Muscle of leg (tissue), 11 donors: ENCODE data around the gene SLK. TPM values are rescaled to one million over a fixed set of nuclear protein-coding genes. Genes with fewer than 3 reads are reported as not detected.

Source experiments
- DNase-seq: peaks from one replicate; pipeline ENCODE4 v3.0.0; 2013
- H3K27ac ChIP-seq: one replicate; pipeline ENCODE4 v1.5.1; 2013; ENCODE audit warnings: mild to moderate bottlenecking, low read length, control low read depth
- H3K27me3 ChIP-seq: one replicate; pipeline ENCODE4 v1.6.1; 2013; ENCODE audit warnings: low read length; ENCODE audit not compliant: control insufficient read depth, insufficient read depth
- H3K36me3 ChIP-seq: one replicate; pipeline ENCODE4 v1.6.1; 2013; ENCODE audit warnings: low read length; ENCODE audit not compliant: control insufficient read depth, insufficient read depth
- H3K4me1 ChIP-seq: one replicate; pipeline ENCODE4 v1.6.1; 2013; ENCODE audit warnings: low read length; ENCODE audit not compliant: control insufficient read depth, insufficient read depth
- H3K4me3 ChIP-seq: one replicate; pipeline ENCODE4 v1.5.1; 2013; ENCODE audit warnings: low read length, control low read depth
- H3K9me3 ChIP-seq: replicated peaks from 2 replicates; pipeline ENCODE4 v1.6.1; 2013; ENCODE audit warnings: low read depth, low read length; ENCODE audit not compliant: control insufficient read depth
- WGBS: methylation state at CpG from one replicate; pipeline ENCODE4 v1.1.5; 2013; ENCODE audit warnings: missing lambda C conversion rate; ENCODE audit not compliant: insufficient coverage; 5-methylcytosine and 5-hydroxymethylcytosine counted together
- polyA plus RNA-seq, 8 donors: library from polyadenylated mRNA; unstranded; fragments of 120-200 nt; gene quantifications; one replicate each; pipeline versions ENCODE4 v1.2.1 to v1.2.3, GENCODE V29; 2013; ENCODE audit warnings: inconsistent platforms in 1 of 8, low replicate concordance in 1 of 8; ENCODE audit not compliant: insufficient read length in 8 of 8, insufficient read depth in 1 of 8
- total RNA-seq: library from RNA; stranded (reverse); fragments of 120-200 nt; gene quantifications from one replicate; pipeline ENCODE4 v1.2.4, GENCODE V29; 2013

Gene SLK
- total and polyA plus RNA-seq, 9 donors, result 17.2 to 35.7 (median 26.5) TPM

GRCh38 chr10:104043854-104044253, 76.9 kb downstream of the SLK start:
- WGBS, result 68% methylated on average over 3 of the region's 4 CpGs
- DNase-seq, result no peak
- Histone ChIP-seq H3K4me3 (no peak overlapping the region), H3K9me3 (no peaks in the 10 kb centered on the region), H3K4me1 (no peaks in the 10 kb centered on the region), H3K27me3 (no peaks in the 10 kb centered on the region), H3K36me3 (no peaks in the 10 kb centered on the region), H3K27ac (no peak overlapping the region)

- H3K27ac ChIP-seq, result no peak overlapping the region
- H3K4me3 ChIP-seq, result no peak overlapping the region
- peak; percentile 29 for DNase-seq
- H3K27me3 ChIP-seq, result no peaks in the 10 kb centered on the region
- no peaks in the 10 kb centered on the region for H3K4me1 ChIP-seq
- no peaks in the 10 kb centered on the region for H3K36me3 ChIP-seq
- WGBS, result 53% methylated on average over 7 of the region's 9 CpGs
- no peaks in the 10 kb centered on the region for H3K9me3 ChIP-seq
Observed at GRCh38 chr10:104045151-104046089, 78.5 kb downstream of the SLK start.

GRCh38 chr10:104046651-104047050, 79.7 kb downstream of the SLK start:
- WGBS, result 91% methylated on average over 5 of the region's 6 CpGs
- no peak for DNase-seq
- Histone ChIP-seq H3K36me3 (no peaks in the 10 kb centered on the region), H3K4me1 (no peaks in the 10 kb centered on the region), H3K4me3 (no peak overlapping the region), H3K9me3 (no peaks in the 10 kb centered on the region), H3K27me3 (no peaks in the 10 kb centered on the region), H3K27ac (no peak overlapping the region)

- Histone ChIP-seq H3K9me3 (no peaks in the 10 kb centered on the region), H3K4me3 (no peak overlapping the region), H3K4me1 (no peaks in the 10 kb centered on the region), H3K27me3 (no peaks in the 10 kb centered on the region), H3K36me3 (no peaks in the 10 kb centered on the region), H3K27ac (no peak overlapping the region)
- WGBS, result 6% methylated on average over 2 of the region's 8 CpGs
- DNase-seq, result no peak
Observed at GRCh38 chr10:104049504-104050250, 82.7 kb downstream of the SLK start.

- H3K9me3 ChIP-seq, result no peaks in the 10 kb centered on the region
- H3K27me3 ChIP-seq, result no peaks in the 10 kb centered on the region
- no peaks in the 10 kb centered on the region for H3K4me1 ChIP-seq
- no peaks in the 10 kb centered on the region for H3K36me3 ChIP-seq
- 80% methylated on average over 1 of the region's 2 CpGs for whole genome bisulfite sequencing
- no peak for DNase-seq
- no peak overlapping the region for H3K4me3 ChIP-seq
- H3K27ac ChIP-seq, result no peak overlapping the region
Observed at GRCh38 chr10:104052431-104052830, 85.5 kb downstream of the SLK start.

GRCh38 chr10:104053201-104053600, 86.3 kb downstream of the SLK start:
- whole genome bisulfite sequencing, result 61% methylated on average over 2 of the region's 4 CpGs
- Histone ChIP-seq H3K36me3 (no peaks in the 10 kb centered on the region), H3K9me3 (no peaks in the 10 kb centered on the region), H3K27ac (no peak overlapping the region), H3K4me1 (no peaks in the 10 kb centered on the region), H3K4me3 (no peak overlapping the region), H3K27me3 (no peaks in the 10 kb centered on the region)
- DNase-seq, result no peak

- no peaks in the 10 kb centered on the region for H3K9me3 ChIP-seq
- no peak overlapping the region for H3K27ac ChIP-seq
- no peak for DNase-seq
- H3K27me3 ChIP-seq, result no peaks in the 10 kb centered on the region
- WGBS, result 85% methylated on average over 5 of the region's 8 CpGs
- no peak overlapping the region for H3K4me3 ChIP-seq
- H3K36me3 ChIP-seq, result no peaks in the 10 kb centered on the region
- no peaks in the 10 kb centered on the region for H3K4me1 ChIP-seq
Observed at GRCh38 chr10:104054430-104054829, 87.5 kb downstream of the SLK start.

GRCh38 chr10:104056619-104057273, 89.8 kb downstream of the SLK start:
- no peaks in the 10 kb centered on the region for H3K27me3 ChIP-seq
- H3K4me1 ChIP-seq, result no peaks in the 10 kb centered on the region
- no peak overlapping the region for H3K4me3 ChIP-seq
- no peaks in the 10 kb centered on the region for H3K9me3 ChIP-seq
- no peak overlapping the region for H3K27ac ChIP-seq
- DNase-seq, result no peak
- H3K36me3 ChIP-seq, result no peaks in the 10 kb centered on the region
- 88% methylated on average over 7 of the region's 14 CpGs for WGBS

GRCh38 chr10:104057717-104058116, 90.8 kb downstream of the SLK start:
- WGBS, result 52% methylated on average over 3 of the region's 6 CpGs
- DNase-seq, result no peak
- no peaks in the 10 kb centered on the region for H3K36me3 ChIP-seq
- no peak overlapping the region for H3K27ac ChIP-seq
- H3K4me1 ChIP-seq, result no peaks in the 10 kb centered on the region
- H3K9me3 ChIP-seq, result no peaks in the 10 kb centered on the region
- no peaks in the 10 kb centered on the region for H3K27me3 ChIP-seq
- H3K4me3 ChIP-seq, result no peak overlapping the region

GRCh38 chr10:104059364-104059763, 92.4 kb downstream of the SLK start:
- Histone ChIP-seq H3K27ac (no peak overlapping the region), H3K4me1 (no peaks in the 10 kb centered on the region), H3K9me3 (no peaks in the 10 kb centered on the region), H3K36me3 (no peaks in the 10 kb centered on the region), H3K27me3 (no peaks in the 10 kb centered on the region), H3K4me3 (no peak overlapping the region)
- no peak for DNase-seq
- WGBS, result 50% methylated on average over 1 of the region's 4 CpGs
